Measurements from ENCODE around the gene TMEM14C.
A peak's percentile ranks its signal among the peaks of the same experiment; 100 is the strongest.

TMEM14C gene

GRCh38 chr6:10685092-10685915 is 37.6 kb upstream of the TMEM14C start:
- in situ Hi-C loops (cut with HindIII; ENCODE audit: low sequenced_read_pairs): loop anchor here (25.0 kb wide), 1 partner anchor 98 kb away; no protein-coding TSS in a partner anchor
- no peak overlapping the region for H3K4me3 ChIP-seq (ENCODE audit: low read depth, low read length)
- no peak for TF ChIP-seq CTCF (IDR thresholded peaks at IDR 0.05; ENCODE audit: low read depth, low read length, missing control alignments)
- no peak for DNase-seq (ENCODE audit: low read depth)

DNA sequence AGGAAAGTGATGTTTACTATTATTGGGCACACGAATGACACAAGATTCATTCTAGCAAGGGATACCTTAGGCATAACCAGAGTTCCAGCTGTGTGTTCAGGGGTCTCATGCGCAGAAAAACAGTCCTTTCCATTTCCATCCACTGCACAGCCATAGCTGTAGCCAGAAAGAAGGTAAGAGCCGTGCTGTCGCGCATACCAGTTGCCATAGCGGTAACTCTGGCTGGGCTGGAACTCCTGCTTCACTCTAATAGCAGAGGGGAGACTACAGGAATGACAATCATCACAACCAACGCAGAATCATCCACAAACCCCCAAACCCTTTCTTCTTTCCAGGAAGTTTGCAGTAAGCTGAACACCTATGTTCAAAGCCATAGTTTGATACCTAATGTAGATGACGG is 36.0 kb upstream of the TMEM14C start:
- in situ Hi-C loops (cut with HindIII; ENCODE audit: low sequenced_read_pairs): loop anchor here (25.0 kb wide), 1 partner anchor 100 kb away; no protein-coding TSS in a partner anchor
- TF ChIP-seq CTCF (IDR thresholded peaks at IDR 0.05; ENCODE audit: low read depth, low read length, missing control alignments): no peak
- no peak for DNase-seq (ENCODE audit: low read depth)
- no peak overlapping the region for H3K4me3 ChIP-seq (ENCODE audit: low read depth, low read length)

DNA sequence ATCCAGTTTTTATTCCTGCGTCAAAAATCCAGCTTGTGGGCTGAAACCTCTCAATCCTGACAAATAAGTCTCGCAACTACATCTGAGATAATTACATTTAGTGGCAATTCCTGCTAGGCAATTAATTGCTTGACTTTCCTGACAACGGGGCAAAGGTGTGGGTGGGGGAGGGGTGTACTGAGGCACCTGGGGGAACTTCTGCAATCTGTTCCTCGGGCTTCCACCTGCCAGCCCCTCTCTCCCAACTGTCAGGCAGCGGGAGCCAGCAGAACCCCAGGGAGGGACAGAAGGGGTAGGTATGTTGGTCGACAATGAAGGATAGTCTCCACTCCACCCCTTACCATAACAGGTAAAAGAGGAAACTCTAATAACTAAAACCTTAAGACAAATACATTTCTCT is 35.3 kb upstream of the TMEM14C start:
- DNase-seq (ENCODE audit: low read depth): no peak
- TF ChIP-seq CTCF (IDR thresholded peaks at IDR 0.05; ENCODE audit: low read depth, low read length, missing control alignments): no peak
- H3K4me3 ChIP-seq (ENCODE audit: low read depth, low read length): no peak overlapping the region
- in situ Hi-C loops (cut with HindIII; ENCODE audit: low sequenced_read_pairs): loop anchor here (25.0 kb wide), 1 partner anchor 100 kb away; no protein-coding TSS in a partner anchor

- in situ Hi-C loops (cut with HindIII; ENCODE audit: low sequenced_read_pairs): loop anchor here (25.0 kb wide), 1 partner anchor 104 kb away; no protein-coding TSS in a partner anchor
- no peak for TF ChIP-seq CTCF (IDR thresholded peaks at IDR 0.05; ENCODE audit: low read depth, low read length, missing control alignments)
- DNase-seq (ENCODE audit: low read depth): no peak
- no peak overlapping the region for H3K4me3 ChIP-seq (ENCODE audit: low read depth, low read length)
Observed at GRCh38 chr6:10690651-10691445, 32.0 kb upstream of the TMEM14C start.

- TF ChIP-seq CTCF (IDR thresholded peaks at IDR 0.05; ENCODE audit: low read depth, low read length, missing control alignments): no peak
- in situ Hi-C loops (cut with HindIII; ENCODE audit: low sequenced_read_pairs): loop anchor here (25.0 kb wide), 1 partner anchor 106 kb away; no protein-coding TSS in a partner anchor
- peak overlapping the region; percentile 96 for H3K4me3 ChIP-seq (ENCODE audit: low read depth, low read length)
- DNase-seq (ENCODE audit: low read depth): no peak
Observed at GRCh38 chr6:10692965-10693538, 29.8 kb upstream of the TMEM14C start.
